CD4-positive, alpha-beta T cell treated with Interleukin-17A for 1 hour (primary cell): Measurements from ENCODE around the gene BMP8A.
"Not testable (repeated sequence)": the region's sequence is repeated elsewhere in the genome, so short reads cannot be mapped to it uniquely, and the experiment has no call there.

Experiments
- DNase-seq: peaks from one replicate; pipeline ENCODE4 v3.0.0-alpha.2; 2020

BMP8A gene

DNA sequence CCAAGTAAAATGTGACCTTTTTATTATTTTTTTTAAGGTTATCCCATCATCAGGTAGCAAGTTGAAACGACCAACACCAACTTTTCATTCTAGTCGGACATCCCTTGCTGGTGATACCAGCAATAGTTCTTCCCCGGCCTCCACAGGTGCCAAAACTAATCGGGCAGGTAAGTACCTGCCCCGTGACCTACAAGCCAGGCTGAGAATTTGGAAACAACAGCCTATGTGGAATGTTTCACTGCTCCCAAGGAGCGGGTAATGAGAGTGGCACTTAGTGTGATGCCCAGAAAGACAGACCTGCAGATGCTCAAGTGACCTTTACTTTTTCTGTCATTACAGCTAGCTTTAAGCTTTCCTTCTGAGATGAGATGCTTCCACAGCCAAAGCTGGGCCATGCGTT, 6.9 kb upstream of the BMP8A start:
- no peak for DNase-seq

DNA sequence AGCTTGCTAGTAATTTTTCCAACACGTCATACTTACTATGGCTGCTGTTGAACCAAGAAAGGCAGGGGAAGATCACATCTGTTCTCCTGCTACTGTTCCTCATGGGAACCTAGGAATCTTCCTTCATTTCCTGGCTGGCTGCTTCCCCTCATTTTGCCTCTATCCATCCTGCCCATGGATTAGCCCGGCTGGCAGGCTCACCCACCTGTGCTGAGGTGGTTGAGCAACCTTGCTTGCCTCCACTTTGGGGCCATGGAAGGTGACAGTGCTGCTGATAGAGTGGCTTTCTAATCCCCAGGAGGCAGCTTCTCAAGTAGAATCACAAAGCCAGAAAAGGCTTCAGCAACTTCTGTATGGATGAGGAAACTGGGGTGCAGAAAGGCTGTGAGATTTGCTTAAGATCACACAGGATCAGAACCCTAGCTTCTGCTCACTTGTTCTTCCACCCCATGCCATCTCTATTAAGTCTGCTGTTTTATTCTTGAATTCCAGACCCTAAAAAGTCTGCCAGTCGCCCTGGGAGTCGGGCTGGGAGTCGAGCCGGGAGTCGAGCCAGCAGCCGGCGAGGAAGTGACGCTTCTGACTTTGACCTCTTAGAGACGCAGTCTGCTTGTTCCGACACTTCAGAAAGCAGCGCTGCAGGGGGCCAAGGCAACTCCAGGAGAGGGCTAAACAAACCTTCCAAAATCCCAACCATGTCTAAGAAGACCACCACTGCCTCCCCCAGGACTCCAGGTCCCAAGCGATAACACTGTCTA, 6.2 kb upstream of the BMP8A start:
- DNase-seq: no peak

DNA sequence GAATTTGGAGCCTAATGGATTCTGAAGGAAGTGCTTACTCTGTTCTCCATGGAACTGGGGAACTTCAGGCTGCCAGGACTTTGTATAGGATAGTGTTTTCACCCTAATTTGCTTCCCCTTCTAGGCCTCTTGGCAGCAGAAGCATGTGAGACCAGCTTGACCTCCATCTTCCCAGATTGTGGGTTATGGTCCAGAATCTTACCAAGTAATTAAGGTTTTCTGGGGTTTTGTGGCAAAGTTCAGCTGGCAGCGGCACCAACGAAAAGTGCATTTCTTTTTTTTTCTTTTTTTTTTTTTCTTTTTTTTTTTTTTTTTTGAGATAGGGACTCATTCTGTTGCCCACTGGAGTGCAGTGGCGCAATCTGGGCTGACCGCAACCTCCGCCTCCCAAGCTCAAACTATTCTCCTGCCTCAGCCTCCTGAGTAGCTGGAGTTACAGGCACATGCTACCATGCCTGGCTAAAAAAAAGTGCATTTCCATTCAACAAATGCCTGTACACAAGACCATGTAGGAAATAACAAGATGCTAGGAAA, 3.4 kb upstream of the BMP8A start:
- DNase-seq: no peak

DNA sequence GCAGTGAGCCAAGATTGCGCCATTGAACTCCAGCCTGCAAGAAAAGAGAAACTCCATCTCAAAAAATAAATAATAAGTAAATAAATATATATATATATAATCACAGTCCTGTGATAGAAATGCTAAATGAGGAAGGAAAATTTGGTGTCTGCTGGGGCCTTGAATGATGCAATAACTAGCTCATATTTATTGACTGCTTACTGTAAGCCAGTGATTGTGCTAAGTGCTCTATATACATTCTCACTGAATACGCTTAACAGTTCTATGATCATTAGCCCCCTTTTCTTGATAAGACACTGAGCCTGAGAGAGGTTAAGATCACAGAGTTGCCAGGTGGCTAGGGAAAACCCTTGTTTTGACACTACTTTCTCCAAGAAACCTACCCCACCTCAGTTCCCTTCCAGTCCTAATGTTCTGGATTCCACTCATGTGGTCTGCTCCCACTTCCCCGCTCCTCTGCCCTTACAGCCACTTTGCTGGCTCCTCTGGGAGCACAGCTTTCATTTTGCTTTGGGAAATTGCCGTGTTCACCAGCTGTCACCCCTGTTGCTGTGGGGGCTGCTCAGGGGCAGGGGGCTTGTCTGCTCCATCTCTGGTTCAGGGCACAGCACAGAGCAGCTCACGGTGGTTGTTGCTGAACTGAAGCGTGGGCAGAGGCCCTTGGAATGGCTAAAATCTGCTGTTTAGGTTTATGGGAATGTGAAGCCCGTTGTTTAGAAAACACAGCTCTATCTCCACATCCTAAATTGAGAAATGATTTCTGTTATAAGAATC, 2.5 kb upstream of the BMP8A start:
- DNase-seq: no peak

DNA sequence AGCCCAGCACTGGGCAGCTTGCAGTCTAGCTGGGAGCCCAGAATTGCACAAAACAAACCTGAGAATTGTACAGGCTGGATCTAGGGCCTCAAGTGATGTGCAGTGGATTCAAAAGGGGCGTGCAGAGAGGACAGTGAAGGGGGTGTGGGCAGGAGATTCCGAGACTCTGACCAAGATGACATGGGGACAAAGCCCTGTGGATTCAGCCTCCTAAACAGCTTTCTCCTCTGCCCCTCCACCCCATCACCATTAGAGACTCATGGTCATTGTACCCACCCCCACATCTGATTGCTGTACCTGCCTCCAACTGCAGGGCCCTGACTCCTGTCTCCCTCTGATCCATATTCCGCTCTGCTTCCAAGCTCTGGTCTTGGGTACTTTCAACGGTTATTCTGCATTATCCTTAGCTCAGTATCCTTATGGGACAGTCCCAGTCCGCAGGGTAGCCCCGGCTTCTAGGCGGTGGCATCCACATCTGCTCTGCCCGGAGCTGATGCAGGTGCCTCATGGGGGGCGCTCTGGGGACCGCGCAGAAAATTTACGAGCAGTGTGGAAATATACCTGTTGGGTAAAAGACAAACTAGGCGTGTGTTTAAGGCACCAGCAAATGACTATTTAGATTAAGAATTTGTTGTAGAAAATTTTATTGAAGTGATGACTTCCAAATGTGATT, 1.7 kb upstream of the BMP8A start:
- no peak for DNase-seq

DNA sequence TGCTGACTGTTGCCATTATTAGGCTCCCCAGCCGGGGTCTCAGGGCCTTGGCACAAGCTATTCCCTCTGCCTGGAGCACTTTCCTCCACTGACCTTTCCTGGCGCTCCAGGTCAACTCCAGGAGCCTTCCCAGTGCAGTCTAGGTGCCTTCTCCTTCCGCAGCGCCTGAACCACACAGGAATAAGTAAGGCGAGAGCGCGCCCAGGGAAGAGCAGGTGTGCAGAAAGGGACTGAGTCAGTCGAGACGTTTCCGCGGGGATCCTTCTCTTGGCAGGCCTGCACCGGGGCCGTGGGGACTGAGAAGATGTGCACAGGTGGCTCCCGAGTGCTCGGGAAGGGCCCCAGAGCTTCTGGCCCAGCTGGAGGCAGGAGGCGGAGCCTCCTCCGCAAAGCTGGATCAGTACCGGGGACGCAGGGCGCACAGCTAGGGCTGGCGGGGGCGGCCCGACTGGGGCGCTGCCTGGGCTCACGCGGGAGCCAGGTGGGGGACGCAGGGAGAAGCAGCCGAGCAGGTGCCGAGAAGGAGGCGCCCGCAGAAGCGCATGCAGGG, 765 bp upstream of the BMP8A start:
- DNase-seq: peak; percentile 17

DNA sequence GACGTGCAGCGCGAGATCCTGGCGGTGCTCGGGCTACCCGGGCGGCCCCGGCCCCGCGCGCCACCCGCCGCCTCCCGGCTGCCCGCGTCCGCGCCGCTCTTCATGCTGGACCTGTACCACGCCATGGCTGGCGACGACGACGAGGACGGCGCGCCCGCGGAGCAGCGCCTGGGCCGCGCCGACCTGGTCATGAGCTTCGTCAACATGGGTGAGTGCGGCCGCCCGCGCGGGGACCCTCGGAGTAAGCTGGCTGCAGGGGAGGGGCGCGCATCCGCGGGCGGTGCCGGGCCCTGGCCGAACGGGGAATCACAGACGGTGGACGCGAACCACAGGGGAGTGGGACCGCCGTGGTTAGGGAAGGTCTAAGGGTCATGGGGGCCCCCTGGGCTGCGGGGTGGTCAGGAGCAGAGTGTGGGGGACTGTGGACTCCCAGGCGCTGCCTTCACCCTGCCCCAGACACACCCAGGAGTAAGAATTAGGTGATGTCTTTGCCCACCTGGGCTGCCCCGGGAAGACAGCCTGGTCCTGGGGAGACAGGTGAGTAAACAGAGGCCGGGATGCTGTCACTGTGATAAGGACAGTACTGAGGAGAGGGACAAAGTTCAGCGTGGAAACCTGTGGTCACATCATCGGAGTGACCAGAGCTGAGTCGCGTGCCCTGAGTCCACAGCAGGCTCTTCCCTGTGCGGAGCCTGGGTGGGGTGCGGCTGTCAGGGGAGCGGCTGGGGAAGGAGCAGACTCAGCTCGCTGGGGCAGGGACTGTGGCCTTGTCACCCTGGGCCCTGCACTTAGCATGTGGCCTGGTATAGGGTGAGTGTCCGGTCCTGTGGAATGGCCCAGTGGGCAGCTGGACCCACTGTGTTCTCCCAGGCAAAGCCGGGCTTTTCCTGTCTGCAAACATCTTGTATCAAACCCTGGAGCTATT, 944 bp downstream of the BMP8A start:
- not testable (repeated sequence) for DNase-seq

DNA sequence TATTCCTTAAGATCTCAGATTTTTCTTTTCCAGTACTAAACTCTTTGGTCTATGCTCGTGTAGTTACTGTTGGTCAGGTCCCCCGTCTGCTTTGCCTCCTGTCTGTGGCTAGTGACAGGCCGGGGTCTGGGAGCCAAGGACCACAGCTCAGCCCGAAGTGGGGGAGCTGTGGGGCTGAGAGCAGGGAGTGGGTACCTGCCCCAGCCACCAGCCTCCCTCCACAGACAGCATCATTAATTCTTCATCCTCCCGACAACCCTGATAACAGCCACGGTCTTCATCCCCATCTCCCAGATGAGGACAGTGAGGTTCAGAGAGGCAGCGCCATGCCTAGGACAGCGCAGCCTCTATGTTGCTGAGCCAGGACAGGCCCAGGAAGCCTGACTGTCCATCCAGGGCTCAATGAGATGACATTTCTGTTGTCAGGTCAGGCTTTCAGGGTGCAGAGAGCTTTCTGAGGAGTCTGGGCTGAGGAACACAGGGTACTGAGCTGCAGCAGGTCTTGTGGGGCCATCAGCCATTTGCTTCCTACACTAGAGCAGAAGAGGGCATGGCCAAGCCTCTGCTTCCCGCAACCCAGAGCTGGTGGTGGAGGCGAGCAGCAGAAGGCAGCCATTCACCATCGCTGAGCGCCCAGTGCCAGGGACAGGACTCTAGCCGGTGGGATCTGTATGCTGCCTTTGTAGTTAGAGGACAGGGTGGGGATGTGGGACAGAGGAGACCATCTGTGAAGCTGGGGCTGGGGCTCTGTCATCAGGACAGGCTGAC, 1.8 kb downstream of the BMP8A start:
- DNase-seq: not testable (repeated sequence)

DNA sequence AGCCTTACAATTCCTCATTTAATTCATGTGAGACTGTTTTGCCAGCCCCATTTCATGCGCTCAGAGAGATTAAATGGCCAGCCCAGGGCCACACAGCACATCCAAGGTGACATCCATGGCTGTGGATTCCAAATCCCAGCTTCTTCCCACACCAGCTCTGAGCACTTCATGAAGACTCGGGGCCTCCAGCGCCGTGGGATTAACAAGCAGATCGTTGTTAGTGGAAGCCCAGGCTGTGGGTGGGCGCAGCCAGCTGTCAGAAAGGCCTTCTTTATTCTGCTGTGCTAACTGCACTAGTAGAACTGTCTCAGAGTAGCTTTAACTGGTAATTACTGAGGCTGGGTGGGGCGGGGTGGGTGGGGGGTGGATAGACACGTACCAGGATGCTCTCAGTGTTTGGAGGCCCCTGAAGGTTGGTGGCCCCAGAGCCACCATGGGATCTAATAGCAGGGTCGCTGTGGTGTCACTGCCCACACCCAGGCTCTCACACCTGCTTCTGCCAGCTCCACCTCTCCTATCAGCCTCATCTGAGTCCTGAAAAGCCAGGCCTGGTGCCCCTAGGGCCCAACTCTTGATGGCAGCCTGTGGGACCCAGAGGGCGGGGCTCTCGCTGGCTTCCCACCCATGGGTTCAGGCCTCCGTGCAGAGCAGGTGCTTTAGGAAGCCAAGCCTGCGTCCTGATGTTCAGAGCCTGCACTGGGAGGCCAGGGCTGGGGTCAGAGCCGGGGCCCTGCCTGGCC, 3.4 kb downstream of the BMP8A start:
- DNase-seq: no peak

DNA sequence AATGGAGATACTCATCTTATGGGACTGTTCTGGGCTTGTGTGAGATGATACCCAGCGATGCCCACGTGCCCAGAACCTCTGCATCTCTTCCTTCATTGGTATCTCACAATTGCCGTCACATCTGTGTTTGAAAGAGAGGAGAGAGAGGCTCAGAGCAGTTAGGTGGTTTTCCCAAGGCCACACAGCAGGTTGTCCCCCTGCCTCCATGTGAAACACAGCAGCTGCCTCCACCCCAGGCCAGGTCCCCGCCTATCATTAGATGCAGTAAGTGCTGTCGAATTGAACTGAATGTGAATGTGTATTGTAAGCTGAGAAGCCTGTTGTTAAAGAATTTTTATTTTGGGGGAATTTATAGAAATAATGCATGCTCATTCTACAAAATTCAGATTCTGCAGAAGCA, 5.1 kb downstream of the BMP8A start:
- not testable (repeated sequence) for DNase-seq

DNA sequence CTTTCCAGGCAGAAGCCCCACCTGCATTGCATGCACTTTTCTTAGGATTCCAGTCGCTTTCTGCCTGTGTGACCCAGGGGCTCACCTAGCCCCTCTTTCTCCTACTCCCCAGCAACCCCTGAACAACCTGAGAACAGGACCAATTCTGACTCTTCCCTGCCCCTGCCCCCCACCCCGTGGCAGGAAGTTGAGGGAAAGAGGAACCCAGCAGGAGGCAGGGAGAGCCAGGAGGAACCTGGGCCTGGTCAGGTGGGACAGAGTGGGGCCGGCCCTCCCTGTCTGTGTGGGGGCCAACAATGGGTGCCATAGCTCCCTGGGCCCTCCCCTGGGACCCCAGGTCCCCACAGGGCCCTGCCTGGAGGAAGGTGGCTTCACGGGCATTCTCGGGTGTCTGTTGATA, 6.1 kb downstream of the BMP8A start:
- no peak for DNase-seq

DNA sequence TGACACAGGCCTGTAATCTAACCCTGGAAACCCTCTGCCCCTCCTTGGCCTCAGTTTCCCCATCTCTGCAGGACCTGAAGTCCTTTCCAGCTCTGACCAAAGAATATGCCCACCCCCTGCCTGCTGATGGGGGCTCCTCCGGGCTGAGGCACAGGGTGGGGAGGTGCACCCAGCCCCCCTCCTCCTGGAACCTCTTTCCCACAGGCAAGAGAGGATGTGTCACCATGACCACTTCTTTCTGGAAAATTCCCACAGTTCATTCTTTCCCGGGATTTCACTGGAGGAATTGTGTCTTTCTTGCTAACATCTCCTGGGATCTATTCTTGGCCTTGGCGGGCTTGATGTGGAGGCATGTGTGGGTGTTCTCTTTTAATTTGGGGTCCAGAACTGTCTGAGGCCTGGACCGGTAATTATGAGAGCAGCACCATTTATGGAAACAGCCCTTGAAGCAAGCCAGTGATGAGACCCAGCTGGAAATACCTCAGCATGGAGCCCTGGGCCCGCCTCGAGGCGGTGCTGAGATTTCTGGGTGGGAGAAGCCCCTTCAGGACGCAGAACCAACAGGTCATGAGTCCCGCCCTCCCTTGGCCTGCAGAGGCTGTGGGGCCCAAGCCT, 6.8 kb downstream of the BMP8A start:
- not testable (repeated sequence) for DNase-seq

DNA sequence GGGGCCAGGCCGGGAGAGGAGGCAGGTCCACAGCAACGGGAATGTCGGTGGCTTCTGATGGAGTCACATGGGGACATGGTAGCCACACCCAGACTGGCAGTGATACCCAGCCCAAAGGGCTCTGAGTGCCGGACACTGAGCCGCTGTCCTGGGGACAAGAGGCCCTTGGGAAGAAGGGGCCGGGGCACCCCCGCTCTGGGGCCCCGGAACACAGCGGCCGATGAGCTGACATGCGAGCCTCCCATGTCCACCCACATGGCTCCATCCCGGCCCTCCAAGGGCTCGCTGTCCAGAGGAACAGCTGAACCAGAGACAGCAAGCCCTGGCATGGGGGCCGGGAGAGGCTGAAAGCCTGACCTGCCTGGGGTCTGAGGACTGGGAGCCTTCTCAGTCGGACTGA, 7.4 kb downstream of the BMP8A start:
- not testable (repeated sequence) for DNase-seq

DNA sequence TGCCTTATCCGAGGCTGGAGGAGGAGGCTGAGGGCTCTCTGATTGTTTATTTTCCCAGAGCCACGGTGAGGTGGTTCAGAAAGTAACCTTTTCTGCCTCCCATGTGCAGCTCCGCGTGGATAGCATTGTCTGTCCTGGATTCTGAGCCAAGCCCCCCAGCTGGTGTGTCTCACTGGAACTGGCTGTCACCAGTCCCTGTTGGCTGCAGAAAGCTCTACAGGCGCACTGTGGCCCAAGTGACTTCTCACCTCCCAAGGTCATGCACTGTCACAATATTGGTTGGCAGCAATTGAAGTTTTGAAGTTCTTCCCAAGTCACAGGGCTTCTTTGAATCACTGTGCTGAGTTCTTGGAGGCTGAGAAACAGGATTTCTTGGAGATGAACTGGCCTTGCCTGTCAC, 8.2 kb downstream of the BMP8A start:
- DNase-seq: no peak

DNA sequence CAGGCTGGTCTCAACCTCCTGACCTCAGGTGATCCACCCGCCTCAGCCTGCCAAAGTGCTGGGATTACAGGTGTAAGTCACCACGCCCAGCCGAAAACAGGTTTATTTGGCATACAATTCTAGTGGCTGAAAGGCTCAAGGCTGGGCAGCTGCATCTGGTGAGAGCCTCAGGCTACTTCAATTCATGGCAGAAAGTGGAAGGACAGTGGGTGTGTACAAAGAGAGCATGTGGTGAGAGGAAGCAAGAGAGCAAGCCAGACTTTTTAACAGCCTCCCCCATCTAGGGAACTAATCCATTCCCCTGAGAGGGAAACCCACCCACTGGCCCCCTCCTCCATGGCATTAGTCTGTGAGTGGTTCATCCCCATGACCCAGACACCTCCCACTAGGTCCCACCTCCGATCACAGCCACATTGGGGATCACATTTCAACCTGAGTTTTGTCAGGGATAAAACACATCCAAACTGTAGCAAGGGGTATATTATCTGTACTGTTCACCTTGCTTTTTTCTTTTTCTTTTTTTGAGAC, 9.5 kb downstream of the BMP8A start:
- DNase-seq: no peak

DNA sequence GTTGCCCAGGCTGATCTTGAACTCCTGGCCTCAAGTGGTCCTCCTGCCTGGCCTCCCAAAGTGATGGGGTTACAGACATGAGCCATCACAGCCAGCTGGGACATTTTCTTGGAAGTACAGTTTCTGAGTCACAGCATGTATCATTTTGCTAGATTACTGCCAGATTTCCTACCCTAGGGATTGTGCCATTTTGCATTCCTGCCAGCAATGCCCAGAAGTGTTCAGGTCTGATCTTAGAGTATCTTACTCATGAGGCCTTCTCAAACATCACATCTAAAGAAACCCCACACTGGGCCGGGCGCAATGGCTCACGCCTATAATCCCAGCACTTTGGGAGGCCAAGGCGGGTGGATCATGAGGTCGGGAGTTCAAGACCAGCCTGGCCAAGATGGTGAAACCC, 10.2 kb downstream of the BMP8A start:
- no peak for DNase-seq

DNA sequence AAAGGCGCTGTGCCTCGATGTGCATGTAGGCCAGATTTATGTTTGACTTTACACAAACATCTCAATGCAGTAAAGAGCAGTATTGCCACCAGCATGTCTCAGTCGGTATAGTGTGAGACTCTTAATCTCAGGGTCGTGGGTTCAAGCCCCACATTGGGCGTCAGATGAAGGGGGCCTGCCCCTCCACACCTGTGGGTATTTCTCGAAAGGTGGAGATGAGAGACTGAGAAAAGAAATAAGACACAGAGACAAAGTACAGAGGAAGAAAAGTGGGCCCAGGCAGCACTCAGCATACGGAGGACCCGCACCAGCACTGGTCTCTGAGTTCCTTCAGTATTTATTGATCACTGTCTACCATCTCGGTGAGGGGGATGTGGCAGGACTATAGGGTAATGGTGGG, 13.0 kb downstream of the BMP8A start:
- DNase-seq: not testable (repeated sequence)

DNA sequence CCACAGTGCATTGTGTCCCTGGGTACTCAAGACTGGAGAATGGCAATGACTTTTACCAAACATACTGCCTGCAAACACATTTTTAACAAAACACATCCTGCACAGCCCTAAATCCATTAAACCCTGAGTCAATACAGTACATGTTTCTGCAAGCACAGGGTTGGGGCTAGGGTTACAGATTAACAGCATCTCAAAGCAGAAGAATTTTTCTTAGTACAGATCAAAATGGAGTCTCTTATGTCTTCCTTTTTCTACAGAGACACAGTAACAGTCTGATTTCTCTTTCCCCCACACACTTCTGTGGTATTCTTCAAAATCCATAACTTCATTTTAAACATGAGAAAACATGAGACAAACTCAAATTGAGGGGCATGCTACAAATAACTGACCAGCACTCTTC, 13.9 kb downstream of the BMP8A start:
- DNase-seq: no peak

DNA sequence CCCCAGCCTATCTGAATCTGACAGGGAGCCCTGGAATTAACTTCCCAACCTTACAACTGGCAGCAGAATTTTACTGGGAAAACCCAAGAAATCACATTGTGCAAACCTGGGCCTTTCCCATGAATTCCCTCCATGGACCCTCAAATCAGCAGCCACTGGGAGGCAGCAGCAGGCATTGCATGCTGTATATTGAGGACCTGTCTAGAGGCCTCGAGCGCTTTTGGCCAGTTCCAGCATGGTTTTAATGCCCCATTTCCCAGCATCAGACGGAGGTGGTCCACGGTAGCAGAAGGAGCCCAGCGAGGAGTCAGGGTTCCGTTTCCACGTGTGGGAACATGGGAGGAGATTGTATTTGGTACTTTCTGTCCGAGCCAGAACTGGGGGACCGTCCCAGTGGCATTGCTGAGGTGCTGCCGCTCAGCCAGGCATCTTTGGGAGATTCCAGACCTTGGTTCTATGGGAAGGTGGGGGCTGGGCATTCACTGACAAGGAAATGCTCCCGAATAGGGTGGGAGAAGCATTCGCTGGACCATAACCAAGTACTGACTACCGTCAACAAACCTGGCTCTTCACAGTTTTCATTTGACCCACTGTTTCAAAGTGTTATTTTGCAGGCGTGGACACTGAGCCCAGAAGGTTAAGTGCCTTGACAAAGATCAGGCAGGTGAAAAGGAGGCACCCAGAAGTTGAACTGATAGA, 15.9 kb downstream of the BMP8A start:
- DNase-seq: no peak
